Peyer's patch (tissue), 4 donors: Measurements from ENCODE around the gene DNHD1. TPM values are rescaled to one million over a fixed set of nuclear protein-coding genes. Genes with fewer than 3 reads are reported as not detected.
"Not testable (repeated sequence)": the region's sequence is repeated elsewhere in the genome, so short reads cannot be mapped to it uniquely, and the experiment has no call there.

ENCODE experiments used
- DNase-seq, 3 donors: peaks; one replicate each; pipeline ENCODE4 v3.0.0-alpha.2; 2017 to 2019
- H3K27ac ChIP-seq, 4 donors: fragments of 200-600 bp; sonication (generic); one replicate each; pipeline ENCODE4 v1.5.1; 2016 to 2019
- H3K27me3 ChIP-seq, 2 donors: fragments of 200-600 bp; sonication (generic); one replicate each; pipeline ENCODE4 v1.5.1; 2019
- H3K36me3 ChIP-seq, 3 donors: fragments of 200-600 bp; sonication (generic); one replicate each; pipeline ENCODE4 v1.5.1; 2016 to 2019
- H3K4me1 ChIP-seq, 4 donors: fragments of 200-600 bp; sonication (generic); one replicate each; pipeline ENCODE4 v1.5.1; 2016 to 2019
- H3K4me3 ChIP-seq, 4 donors: fragments of 200-600 bp; sonication (generic); 1 replicate in 3 of 4; 2 replicates in 1 of 4; pipeline ENCODE4 v1.5.1; 2016 to 2019; ENCODE audit warnings: mild to moderate bottlenecking in 1 of 4
- H3K9me3 ChIP-seq, 4 donors: fragments of 200-600 bp; sonication (generic); one replicate each; pipeline ENCODE4 v1.5.1; 2016 to 2019; ENCODE audit warnings: mild to moderate bottlenecking in 1 of 4
- CTCF ChIP-seq, 6 experiments: fragments of 450-650 bp in 4 of 6; fragments of 200-600 bp in 2 of 6; sonication (generic) in 1 of 6; IDR thresholded peaks; one replicate each; pipeline ENCODE4 v1.5.1; 2017 to 2019; ENCODE audit warnings: antibody characterized with exemption in 6 of 6, mild to moderate bottlenecking in 3 of 6, moderate library complexity in 1 of 6
- POLR2A ChIP-seq, 2 donors: fragments of 450-650 bp; IDR thresholded peaks; one replicate each; pipeline ENCODE4 v1.5.1; 2017; ENCODE audit warnings: antibody characterized with exemption in 2 of 2, mild to moderate bottlenecking in 2 of 2, moderate library complexity in 2 of 2
- total RNA-seq, 4 donors: library from RNA; depleted of rRNA; stranded (reverse); fragments of >200 nt; gene quantifications; one replicate each; pipeline ENCODE4 v1.1.0, GENCODE V29; 2016

The DNHD1 gene
- total RNA-seq, 4 donors from 2014 or later = 23.5 to 64.4 (median 52.0) TPM

- H3K9me3 ChIP-seq = no peaks in the 10 kb centered on the region
- H3K36me3 ChIP-seq = peaks cover 0 to 11% (median 0%) of the 10 kb centered on the region in 3 donors
- H3K4me1 ChIP-seq = no peaks in the 10 kb centered on the region
- no peaks in the 10 kb centered on the region for H3K27me3 ChIP-seq
- no peak overlapping the region for H3K4me3 ChIP-seq
- TF ChIP-seq CTCF (IDR thresholded peaks at IDR 0.05) (no peak), POLR2A (IDR thresholded peaks at IDR 0.05) (no peak)
- H3K27ac ChIP-seq = no peak overlapping the region
- DNase-seq = no peak
Measured at GRCh38 chr11:6504166-6504565, 7.1 kb downstream of the DNHD1 start.

- Histone ChIP-seq H3K27ac (no peak overlapping the region), H3K9me3 (no peaks in the 10 kb centered on the region), H3K36me3 (peaks cover 0 to 11% (median 0%) of the 10 kb centered on the region in 3 donors), H3K4me3 (no peak overlapping the region), H3K27me3 (no peaks in the 10 kb centered on the region), H3K4me1 (no peaks in the 10 kb centered on the region)
- DNase-seq = peak in 1 of 3 donors; percentile 55
- TF ChIP-seq POLR2A (IDR thresholded peaks at IDR 0.05) (no peak), CTCF (IDR thresholded peaks at IDR 0.05) (peak in 5 of 6 experiments; percentile 58 to 95 (median 89))
Measured at GRCh38 chr11:6505577-6506240, 8.6 kb downstream of the DNHD1 start.

DNA sequence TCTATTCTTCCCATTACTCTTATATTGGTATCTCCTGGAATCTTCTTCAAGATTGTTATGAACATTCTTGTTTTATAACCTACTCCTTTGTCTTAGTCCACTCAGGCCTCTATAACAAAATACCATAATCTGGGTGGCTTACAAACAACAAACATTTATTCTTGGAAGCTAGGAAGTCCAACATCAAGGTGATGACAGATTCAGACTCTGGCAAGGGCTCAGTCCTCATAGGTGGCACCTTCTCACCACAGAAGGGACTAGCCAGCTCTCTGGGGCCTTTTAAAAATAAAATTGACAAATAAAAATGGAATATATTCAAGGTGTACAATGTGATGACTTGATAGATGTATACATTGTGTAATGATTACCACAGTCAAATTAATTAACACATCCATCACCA, 19.8 kb downstream of the DNHD1 start:
- TF ChIP-seq POLR2A (IDR thresholded peaks at IDR 0.05) = no peak
- TF ChIP-seq CTCF (IDR thresholded peaks at IDR 0.05) = no peak
- no peak overlapping the region for H3K4me3 ChIP-seq
- no peak overlapping the region for H3K27ac ChIP-seq
- H3K9me3 ChIP-seq = no peaks in the 10 kb centered on the region
- no peaks in the 10 kb centered on the region for H3K27me3 ChIP-seq
- H3K36me3 ChIP-seq = peaks cover 0 to 13% (median 0%) of the 10 kb centered on the region in 3 donors
- H3K4me1 ChIP-seq = no peaks in the 10 kb centered on the region
- DNase-seq = no peak

DNA sequence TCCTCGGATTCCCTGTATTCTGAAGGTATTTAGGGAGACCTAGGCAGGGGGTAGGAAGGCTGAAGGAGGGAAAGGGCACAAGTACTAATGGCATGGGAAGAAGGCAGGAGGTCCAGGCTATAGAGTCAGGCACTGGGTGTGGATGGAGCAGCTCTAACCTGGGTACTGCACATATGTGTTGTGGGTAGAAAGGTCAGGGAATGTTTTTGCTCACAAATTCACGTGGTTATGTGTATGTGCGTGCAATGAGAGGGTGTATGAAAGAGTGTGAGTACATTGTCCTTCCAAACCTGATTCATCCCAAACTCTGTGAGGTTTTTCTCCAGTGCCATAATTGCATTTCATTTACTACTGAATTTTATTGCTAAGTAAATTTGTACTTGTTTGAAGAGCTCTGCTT, 23.2 kb downstream of the DNHD1 start:
- Histone ChIP-seq H3K4me1 (no peaks in the 10 kb centered on the region), H3K9me3 (no peaks in the 10 kb centered on the region), H3K36me3 (peaks cover 0 to 7% (median 0%) of the 10 kb centered on the region in 3 donors), H3K27me3 (no peaks in the 10 kb centered on the region), H3K27ac (no peak overlapping the region), H3K4me3 (no peak overlapping the region)
- TF ChIP-seq POLR2A (IDR thresholded peaks at IDR 0.05) = no peak
- no peak for TF ChIP-seq CTCF (IDR thresholded peaks at IDR 0.05)
- DNase-seq = no peak

GRCh38 chr11:6521946-6522345, 24.9 kb downstream of the DNHD1 start:
- not testable (repeated sequence) for H3K4me1 ChIP-seq, DNase-seq, H3K36me3 ChIP-seq, H3K27ac ChIP-seq, H3K4me3 ChIP-seq, H3K9me3 ChIP-seq, H3K27me3 ChIP-seq

DNA sequence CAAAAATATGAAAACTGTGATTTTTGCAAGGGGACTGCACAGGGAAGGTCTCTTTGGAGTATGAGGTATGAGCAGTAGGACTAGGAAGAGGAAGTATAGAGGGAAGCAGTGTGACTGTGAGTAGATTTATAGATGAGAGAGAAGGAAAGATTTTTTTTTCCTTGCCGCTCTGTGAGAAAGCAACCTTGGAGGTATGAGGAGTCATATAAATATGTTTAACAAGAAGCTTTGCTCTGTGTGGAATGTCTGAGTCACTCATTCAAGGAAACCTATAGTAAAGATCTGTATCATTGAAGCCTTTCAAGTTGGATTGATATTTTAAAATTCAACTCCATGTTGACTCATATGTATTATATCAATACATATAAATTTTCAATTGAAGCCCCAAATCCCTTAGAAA, 26.2 kb downstream of the DNHD1 start:
- no peaks in the 10 kb centered on the region for H3K27me3 ChIP-seq
- H3K27ac ChIP-seq = no peak overlapping the region
- no peaks in the 10 kb centered on the region for H3K9me3 ChIP-seq
- H3K4me1 ChIP-seq = no peaks in the 10 kb centered on the region
- no peak for TF ChIP-seq POLR2A (IDR thresholded peaks at IDR 0.05)
- no peak for TF ChIP-seq CTCF (IDR thresholded peaks at IDR 0.05)
- H3K4me3 ChIP-seq = no peak overlapping the region
- DNase-seq = no peak
- H3K36me3 ChIP-seq = peaks cover 0 to 7% (median 0%) of the 10 kb centered on the region in 3 donors
